HAP-1 (cell line): ENCODE measurements around the gene PMM1.
"Not testable (repeated sequence)": the region's sequence is repeated elsewhere in the genome, so short reads cannot be mapped to it uniquely, and the experiment has no call there.

ENCODE experiments used
- DNase-seq, 2 experiments: peaks; one replicate each; pipeline ENCODE4 v3.0.0-alpha.2; 2016 to 2020; ENCODE audit warnings: low spot score in 2 of 2
- H3K27me3 ChIP-seq: fragments of 250-450 bp; sonication (Bioruptor Pico); 2 replicates; pipeline ENCODE4 v1.5.1; 2020; ENCODE audit warnings: low read depth, mild to moderate bottlenecking, moderate library complexity
- H3K36me3 ChIP-seq: fragments of 250-450 bp; sonication (Bioruptor Pico); replicated peaks from 2 replicates; pipeline ENCODE4 v1.5.1; 2020; ENCODE audit warnings: mild to moderate bottlenecking
- H3K4me1 ChIP-seq: fragments of 250-450 bp; sonication (Bioruptor Pico); 2 replicates; pipeline ENCODE4 v1.5.1; 2020; ENCODE audit warnings: mild to moderate bottlenecking
- H3K4me3 ChIP-seq: fragments of 250-450 bp; sonication (Bioruptor Pico); 2 replicates; pipeline ENCODE4 v1.5.1; 2020; ENCODE audit warnings: mild to moderate bottlenecking, moderate library complexity
- H3K9me3 ChIP-seq: fragments of 250-450 bp; sonication (Bioruptor Pico); 2 replicates; pipeline ENCODE4 v1.5.1; 2020; ENCODE audit warnings: mild to moderate bottlenecking, moderate library complexity
- in situ Hi-C: fragments of 300-500 bp; cut with MboI; formaldehyde crosslinking; loops from 3 replicates; pipeline ENCODE4 v1.14.3; 2020; ENCODE audit warnings: low sequenced_read_pairs, inconsistent platforms, mixed read lengths

Gene PMM1

DNA sequence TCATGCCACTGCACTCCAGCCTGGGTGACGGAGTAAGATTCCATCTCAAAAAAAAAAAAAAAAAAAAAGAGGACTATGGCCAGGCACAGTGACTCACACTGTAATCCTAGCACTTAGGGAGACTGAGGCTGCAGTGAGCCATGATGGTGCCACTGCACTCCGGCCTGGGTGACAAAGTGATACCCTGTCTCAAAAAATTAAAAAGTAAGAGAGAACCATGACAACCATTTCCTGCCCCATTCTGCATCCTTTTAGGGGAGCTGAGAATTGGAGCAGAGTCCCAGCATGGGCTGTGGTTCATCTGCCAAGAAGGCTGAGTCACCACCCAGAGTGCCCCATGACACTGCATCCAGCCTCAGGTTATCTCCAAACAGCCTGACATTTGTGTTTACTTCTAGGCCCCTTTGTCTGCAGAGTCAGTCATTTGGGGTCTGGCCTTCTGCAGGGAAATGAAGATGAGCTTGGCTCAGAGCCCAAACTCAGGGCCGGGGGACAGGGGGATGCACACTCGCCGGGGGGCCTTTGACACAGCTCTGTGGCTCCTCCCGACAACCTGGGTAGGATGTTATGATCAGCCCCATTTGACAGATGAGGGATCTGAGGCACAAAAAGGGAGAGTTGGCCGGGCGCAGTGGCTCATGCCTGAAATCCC is 24.1 kb downstream of the PMM1 start:
- Histone ChIP-seq H3K9me3 (no peaks in the 10 kb centered on the region), H3K36me3 (no peaks in the 10 kb centered on the region), H3K4me1 (no peaks in the 10 kb centered on the region), H3K27me3 (0 out of 2 replicates have a peak, but pooled peaks cover 3% of the 10 kb centered on the region), H3K4me3 (no peak overlapping the region)
- in situ Hi-C loops = no loop called here
- DNase-seq = no peak

DNA sequence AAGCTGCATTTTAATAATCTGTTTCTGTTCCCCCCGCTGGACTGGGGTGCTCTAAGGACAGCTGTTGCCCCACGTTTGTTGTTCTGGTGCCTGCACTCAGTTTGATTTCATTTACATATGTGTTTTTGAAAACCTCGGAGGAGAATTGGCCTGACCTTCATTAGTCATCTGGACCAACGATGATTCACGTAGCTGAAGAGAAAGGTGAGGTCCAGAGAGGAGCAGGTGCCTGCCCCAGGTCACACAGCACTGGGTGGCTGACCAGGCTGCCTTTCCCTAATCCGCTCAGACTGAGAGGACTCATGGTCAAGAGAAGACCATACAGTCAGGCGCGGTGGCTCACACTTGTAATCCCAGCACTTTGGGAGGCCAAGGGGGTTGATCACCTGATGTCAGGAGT is 25.1 kb downstream of the PMM1 start:
- no peak overlapping the region for H3K4me3 ChIP-seq
- no peak for DNase-seq
- no peaks in the 10 kb centered on the region for H3K9me3 ChIP-seq
- in situ Hi-C loops = no loop called here
- no peaks in the 10 kb centered on the region for H3K36me3 ChIP-seq
- no peaks in the 10 kb centered on the region for H3K4me1 ChIP-seq
- H3K27me3 ChIP-seq = 0 out of 2 replicates have a peak, but pooled peaks cover 3% of the 10 kb centered on the region

DNA sequence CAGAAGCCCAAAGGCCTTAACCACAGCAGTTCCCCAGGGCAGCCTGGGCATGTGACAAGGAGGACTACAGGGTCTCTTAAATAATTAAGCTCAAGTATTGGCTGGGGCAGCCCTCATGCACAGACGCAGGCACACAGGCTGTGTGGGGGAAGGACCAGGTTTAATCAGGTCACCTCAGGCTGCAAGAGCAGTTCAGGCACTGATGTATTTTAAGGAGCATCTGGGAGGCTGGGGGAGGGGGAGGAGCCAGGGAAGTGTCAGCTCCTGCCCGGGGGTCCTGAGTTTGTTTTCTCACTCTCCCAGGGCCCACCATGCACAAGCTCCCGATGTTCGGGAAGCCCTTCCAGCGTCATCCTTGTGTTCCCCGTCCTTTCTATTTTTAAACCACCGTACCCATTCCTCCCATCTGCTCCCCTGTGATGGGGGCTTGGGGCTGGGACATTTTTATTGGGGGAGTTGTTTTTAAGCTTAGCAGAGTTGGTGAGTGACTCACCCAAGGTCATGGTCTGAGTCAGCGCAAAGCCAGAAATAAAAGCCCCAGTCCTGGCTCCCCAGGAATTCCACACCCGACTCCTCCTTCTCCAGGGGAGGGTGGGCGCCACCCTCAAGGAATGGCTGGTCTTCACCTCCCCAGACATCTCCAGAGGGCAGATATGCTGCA is 26.5 kb downstream of the PMM1 start:
- in situ Hi-C loops = no loop called here
- DNase-seq = no peak
- no peak overlapping the region for H3K4me3 ChIP-seq

DNA sequence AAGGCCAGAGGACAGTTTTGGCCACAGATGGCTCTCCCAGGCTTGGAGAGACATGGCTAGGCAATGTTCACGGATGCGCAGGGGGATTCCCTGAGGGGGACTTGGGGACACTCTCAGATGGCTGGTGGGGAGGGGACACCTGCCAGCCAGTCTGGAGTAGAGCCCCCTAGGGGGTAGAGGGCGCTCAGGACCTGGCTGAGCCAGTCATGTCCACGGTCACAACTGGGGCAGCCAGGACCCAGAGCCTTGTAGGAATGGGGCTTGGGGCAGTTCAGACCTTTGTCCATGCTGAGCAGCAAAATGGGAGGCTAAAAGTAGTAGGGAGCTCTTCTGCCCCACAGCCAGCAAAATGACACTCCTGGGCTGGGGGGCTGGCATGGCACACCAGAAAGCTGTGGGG is 27.2 kb downstream of the PMM1 start:
- Histone ChIP-seq H3K36me3 (no peaks in the 10 kb centered on the region), H3K4me1 (0 out of 2 replicates have a peak, but pooled peaks cover 2% of the 10 kb centered on the region), H3K9me3 (no peaks in the 10 kb centered on the region), H3K27me3 (0 out of 2 replicates have a peak, but pooled peaks cover 3% of the 10 kb centered on the region), H3K4me3 (no peak overlapping the region)
- in situ Hi-C loops = no loop called here
- DNase-seq = no peak

More for the DNA sequence above, 26.5 kb downstream of the PMM1 start:
- H3K4me1 ChIP-seq = no peaks in the 10 kb centered on the region
- no peaks in the 10 kb centered on the region for H3K9me3 ChIP-seq
- no peaks in the 10 kb centered on the region for H3K36me3 ChIP-seq
- 0 out of 2 replicates have a peak, but pooled peaks cover 3% of the 10 kb centered on the region for H3K27me3 ChIP-seq

DNA sequence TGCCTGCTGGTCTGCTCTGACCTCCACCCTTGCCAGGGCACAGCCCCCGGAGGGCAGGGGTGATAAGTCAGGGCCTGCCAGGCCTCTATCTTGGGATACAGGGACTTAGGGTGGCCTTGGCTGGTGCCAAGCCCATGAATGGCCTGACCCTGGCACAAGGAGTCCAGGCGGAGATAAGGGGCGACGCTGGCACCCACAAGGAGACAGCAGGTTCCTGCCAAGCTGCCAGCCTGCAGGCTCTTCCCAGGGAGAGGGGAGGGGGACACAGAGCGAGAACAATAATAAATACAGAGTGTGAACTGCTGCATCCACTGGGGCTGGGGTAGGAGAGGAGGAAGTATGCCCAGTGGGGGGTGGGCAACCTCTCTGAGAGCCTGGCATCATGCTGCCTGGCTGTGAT is 27.9 kb downstream of the PMM1 start:
- 0 out of 2 replicates have a peak, but pooled peaks cover 3% of the 10 kb centered on the region for H3K27me3 ChIP-seq
- in situ Hi-C loops = no loop called here
- H3K36me3 ChIP-seq = no peaks in the 10 kb centered on the region
- no peak for DNase-seq
- no peaks in the 10 kb centered on the region for H3K9me3 ChIP-seq
- no peak overlapping the region for H3K4me3 ChIP-seq
- 0 out of 2 replicates have a peak, but pooled peaks cover 3% of the 10 kb centered on the region for H3K4me1 ChIP-seq

DNA sequence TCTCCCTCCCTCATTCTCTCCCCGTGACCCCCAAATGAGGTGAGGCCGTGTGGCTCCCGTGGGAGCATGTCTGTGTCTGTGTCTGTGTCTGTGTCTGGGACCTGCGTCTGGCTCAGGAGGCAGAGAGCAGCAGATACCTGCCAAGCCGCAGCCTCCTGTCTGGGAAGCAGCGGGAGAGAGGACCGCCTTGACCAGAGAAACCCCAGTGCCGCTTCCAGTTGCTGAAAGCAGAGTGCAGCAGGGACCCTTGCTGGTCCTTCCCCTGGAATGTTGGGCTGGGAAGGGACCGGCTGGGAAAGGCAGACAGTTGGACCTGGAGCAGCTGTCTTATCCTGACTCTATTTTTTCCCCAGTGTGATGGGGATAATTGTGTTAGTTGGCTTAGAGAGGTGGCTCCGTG is 28.3 kb downstream of the PMM1 start:
- Histone ChIP-seq H3K4me1 (0 out of 2 replicates have a peak, but pooled peaks cover 3% of the 10 kb centered on the region), H3K9me3 (no peaks in the 10 kb centered on the region), H3K4me3 (no peak overlapping the region), H3K36me3 (no peaks in the 10 kb centered on the region), H3K27me3 (0 out of 2 replicates have a peak, but pooled peaks cover 3% of the 10 kb centered on the region)
- in situ Hi-C loops = no loop called here
- DNase-seq = no peak

DNA sequence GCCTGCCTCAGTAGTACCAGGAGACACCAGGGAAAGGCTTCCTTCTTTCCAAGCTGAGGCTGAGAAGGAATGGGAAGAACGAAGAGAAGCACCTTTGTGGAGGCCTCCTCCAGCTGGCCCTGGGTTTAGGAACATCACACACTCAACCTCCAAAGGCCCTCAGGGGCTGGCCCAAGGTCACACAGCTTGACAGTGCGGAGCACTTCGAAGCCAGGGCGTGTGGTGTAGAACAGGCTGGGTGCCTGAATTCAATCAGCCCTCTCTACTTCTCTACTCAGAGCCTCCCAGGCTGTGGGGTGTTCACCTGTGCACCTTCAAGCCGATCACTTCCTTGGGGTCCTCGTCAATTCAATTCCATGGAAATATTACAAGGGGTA is 29.6 kb downstream of the PMM1 start:
- in situ Hi-C loops = no loop called here
- DNase-seq = no peak

DNA sequence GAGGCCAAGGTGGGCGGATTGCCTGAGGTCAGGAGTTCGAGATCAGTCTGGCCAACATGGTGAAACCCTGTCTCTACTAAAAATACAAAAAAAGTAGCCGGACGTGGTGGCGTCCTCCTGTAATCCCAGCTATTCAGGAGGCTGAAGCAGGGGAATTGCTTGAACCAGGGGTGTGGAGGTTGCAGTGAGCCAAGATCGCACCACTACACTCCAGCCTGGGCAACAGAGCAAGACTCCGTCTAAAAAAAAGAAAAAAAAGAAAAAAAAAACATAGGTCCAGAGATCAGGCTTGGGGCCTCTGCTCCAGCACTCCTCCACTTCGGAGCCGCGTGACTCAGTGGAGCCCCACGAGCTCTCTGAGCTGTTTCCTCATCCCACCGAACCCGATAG is 31.4 kb downstream of the PMM1 start:
- H3K27me3 ChIP-seq, H3K36me3 ChIP-seq, H3K4me1 ChIP-seq, H3K4me3 ChIP-seq, H3K9me3 ChIP-seq, in situ Hi-C loops, DNase-seq: not testable (repeated sequence)

More for the DNA sequence above, 29.6 kb downstream of the PMM1 start:
- Histone ChIP-seq H3K4me3 (no peak overlapping the region), H3K9me3 (no peaks in the 10 kb centered on the region), H3K36me3 (no peaks in the 10 kb centered on the region), H3K27me3 (0 out of 2 replicates have a peak, but pooled peaks cover 3% of the 10 kb centered on the region), H3K4me1 (0 out of 2 replicates have a peak, but pooled peaks cover 3% of the 10 kb centered on the region)

DNA sequence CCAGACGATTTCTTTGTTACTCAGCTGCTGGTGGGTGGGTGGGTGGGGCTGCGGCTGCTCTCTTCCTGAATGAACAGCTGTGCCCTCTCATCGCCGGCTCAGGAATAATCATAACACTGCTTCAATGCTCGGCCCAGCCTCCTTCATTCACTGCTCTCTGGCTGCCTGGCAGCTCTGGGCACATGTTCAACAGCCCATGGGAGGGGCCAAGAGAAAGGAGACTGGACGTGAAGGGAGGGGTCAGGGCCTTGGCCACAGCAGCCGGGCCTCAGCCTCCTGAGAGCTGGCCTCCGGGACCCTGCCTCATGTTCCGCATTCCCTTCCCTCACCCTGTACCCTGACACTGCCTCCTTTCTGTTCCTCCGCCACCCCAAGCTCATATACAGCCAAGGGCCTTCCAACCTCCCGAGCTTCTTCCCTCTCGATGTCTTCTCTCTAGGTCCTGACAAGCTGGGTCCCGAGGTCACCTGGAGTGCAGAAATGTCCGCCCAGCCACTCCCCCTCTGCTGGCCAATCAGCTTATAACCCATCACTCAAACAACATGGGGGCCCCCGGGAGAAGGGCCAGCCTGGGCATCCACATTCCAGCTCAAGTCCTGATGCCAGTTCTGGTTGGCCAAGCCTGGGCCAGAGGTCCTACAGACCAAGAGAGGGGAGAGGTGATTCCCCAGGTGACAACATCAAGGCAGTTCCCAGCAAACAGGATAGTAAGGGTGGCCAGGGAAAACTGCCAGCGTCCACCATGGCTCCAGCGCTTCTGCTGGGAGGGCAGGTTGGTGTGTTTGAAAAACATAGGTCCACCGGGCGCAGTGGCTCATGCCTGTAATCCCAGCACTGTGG is 32.0 kb downstream of the PMM1 start:
- H3K4me3 ChIP-seq = no peak overlapping the region
- H3K36me3 ChIP-seq = no peaks in the 10 kb centered on the region
- in situ Hi-C loops = no loop called here
- H3K4me1 ChIP-seq = 0 out of 2 replicates have a peak, but pooled peaks cover 3% of the 10 kb centered on the region
- 0 out of 2 replicates have a peak, but pooled peaks cover 3% of the 10 kb centered on the region for H3K27me3 ChIP-seq
- H3K9me3 ChIP-seq = no peaks in the 10 kb centered on the region
- DNase-seq = peak in 1 of 2 experiments; percentile 47

DNA sequence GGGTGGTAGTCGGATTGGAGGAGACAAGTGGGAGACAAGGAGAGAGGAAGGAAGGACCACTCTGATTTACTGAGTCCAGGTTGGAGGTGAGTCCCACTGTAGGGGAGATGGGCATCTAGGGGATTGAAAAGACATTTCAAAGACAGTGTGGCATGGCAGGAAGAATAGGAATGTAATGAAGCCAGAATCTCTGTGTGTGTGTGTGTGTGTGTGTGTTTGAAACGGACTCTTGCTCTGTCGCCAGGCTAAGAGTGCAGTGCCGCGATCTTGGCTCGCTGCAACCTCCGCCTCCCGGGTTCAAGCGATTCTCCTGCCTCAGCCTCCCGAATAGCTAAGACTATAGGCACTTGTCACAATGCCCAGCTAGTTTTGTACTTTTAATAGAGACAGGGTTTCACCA is 33.1 kb downstream of the PMM1 start:
- Histone ChIP-seq H3K36me3 (no peaks in the 10 kb centered on the region), H3K27me3 (0 out of 2 replicates have a peak, but pooled peaks cover 3% of the 10 kb centered on the region), H3K4me1 (0 out of 2 replicates have a peak, but pooled peaks cover 3% of the 10 kb centered on the region), H3K4me3 (no peak overlapping the region), H3K9me3 (no peaks in the 10 kb centered on the region)
- in situ Hi-C loops = no loop called here
- DNase-seq = no peak

DNA sequence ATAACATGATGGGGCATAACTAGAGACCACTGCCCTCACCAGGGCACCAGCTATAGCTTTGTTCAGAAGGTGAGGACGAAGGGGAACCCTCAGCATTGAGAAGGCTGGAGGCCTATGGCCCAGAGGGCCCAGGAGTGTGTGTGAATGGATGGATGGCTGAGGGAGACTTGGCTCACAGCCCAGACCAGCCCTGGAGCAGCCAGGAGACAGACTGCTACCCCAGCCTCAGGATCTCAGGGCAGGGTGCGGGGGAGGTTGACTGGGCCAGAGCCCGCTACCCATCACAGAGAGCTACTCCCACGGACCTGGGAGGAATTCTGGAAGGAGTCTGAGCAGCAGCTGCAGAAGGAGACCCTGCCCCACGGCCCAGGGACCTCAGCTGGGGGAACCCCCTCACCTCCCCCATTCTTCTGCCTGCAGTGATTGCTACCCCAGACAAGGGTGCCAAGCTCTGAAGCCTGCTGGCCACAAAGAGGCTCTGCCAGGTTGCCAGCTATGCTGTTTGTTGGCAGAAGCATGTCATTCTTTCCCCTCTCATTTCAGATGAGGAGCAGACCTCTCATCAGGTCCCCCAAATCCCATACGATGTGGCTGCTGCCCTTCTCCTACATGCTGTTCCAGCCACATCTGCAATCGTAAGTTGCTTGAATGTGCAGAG is 34.2 kb downstream of the PMM1 start:
- Histone ChIP-seq H3K27me3 (no peaks in the 10 kb centered on the region), H3K4me3 (no peak overlapping the region), H3K9me3 (no peaks in the 10 kb centered on the region), H3K36me3 (no peaks in the 10 kb centered on the region), H3K4me1 (0 out of 2 replicates have a peak, but pooled peaks cover 3% of the 10 kb centered on the region)
- in situ Hi-C loops = no loop called here
- DNase-seq = no peak

DNA sequence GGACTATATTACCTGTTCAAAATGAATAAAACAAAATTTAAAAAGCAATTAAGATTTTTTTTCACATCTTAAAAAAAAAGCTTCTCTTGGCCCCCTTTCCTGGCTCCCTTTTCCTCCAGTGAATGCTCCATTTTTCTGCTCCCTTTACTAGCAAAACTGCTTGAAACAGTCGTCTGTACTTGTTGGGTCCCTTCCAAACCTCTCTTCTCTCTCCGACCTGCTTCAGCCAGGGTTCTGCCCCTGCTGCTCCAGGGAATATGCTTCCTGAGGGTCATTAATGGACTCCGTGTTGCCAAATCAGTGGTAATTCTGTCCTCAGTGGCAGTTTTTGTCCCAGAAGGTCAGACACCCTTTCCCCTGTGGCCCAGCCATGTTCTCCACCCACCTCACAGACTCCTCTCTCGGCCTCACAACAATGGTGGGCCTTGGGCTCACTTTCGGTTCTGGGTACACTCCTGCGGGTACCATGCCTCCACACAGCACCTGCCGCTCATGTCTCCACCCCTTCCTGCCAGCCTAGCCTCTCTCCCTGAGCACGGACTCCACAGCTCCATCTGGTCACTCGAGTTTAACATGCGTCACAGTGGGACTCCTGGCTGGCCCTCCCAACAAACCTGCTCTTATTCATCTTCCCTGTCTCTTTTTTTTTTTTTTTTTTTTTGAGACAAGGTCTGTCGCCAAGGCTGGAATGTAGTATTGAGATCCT is 37.6 kb downstream of the PMM1 start:
- DNase-seq = no peak
- in situ Hi-C loops = no loop called here
- no peaks in the 10 kb centered on the region for H3K27me3 ChIP-seq

More for the DNA sequence above, 37.6 kb downstream of the PMM1 start:
- H3K4me3 ChIP-seq = no peak overlapping the region
- H3K4me1 ChIP-seq = no peaks in the 10 kb centered on the region
- no peaks in the 10 kb centered on the region for H3K9me3 ChIP-seq
- H3K36me3 ChIP-seq = no peaks in the 10 kb centered on the region
